Nucleus accumbens (tissue), 56 donors: ENCODE measurements around the gene ZNF280D.
A peak's percentile ranks its signal among the peaks of the same experiment; 100 is the strongest.

Source experiments
- DNase-seq, 56 donors: peaks; one replicate each; lab custom pipeline; 2025; lab: John Stamatoyannopoulos, UW

The ZNF280D gene

DNA sequence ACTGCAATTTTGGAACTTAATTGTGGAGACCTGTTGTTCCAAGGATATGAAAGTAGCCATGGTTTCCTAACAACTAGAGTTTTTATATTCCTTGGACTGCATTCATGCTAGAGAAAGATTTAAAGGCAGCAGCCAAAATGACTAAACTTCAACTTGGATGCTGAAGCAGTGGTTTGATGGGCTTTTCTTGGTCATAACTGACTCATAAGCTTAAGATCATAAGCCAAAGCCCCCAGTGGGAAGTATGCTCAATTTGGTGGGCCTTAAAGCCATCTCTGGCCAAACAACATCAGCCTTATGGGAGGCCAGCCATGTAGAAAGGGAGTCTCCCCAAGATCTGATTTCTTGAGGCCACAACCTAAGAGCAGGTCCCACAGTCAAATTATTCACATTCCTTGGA lies 80.2 kb downstream of the ZNF280D start:
- DNase-seq = no peak

DNA sequence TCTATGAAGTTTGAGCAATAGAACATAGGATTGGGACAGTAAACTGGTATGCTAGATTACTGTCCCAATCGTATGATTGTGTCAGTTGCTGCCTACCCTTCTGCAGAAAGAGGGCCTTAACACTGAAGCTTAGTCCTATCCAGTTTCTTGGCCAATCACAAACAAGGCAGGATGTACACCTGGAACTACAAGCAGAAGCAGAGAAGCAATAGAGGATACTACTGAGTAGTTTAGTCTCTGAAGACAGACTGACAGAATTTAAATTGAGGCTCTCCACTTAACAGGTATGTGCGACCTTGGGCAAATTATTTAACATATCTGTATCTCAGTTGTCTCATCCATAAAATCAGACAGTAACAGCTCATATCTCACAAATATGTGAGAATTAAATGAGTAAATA lies 85.0 kb downstream of the ZNF280D start:
- no peak for DNase-seq

DNA sequence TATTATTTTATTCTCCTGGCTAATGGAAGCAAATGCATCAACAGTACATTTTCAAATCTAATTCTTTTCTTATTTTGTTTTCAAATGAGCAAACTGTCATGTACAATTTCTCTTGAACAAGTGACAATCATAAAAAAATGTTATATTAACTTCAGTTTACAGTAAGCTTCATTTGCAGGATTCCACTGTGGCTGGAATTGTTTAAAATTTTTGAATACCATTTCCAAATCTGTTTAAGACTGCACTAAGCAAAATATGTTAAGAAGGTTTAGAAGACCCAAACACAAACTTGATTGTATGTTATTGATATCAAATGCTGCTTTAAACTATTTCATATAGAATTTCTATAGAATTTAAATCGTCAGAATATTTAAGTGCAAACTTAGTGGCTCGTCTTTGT lies 92.8 kb downstream of the ZNF280D start:
- no peak for DNase-seq

DNA sequence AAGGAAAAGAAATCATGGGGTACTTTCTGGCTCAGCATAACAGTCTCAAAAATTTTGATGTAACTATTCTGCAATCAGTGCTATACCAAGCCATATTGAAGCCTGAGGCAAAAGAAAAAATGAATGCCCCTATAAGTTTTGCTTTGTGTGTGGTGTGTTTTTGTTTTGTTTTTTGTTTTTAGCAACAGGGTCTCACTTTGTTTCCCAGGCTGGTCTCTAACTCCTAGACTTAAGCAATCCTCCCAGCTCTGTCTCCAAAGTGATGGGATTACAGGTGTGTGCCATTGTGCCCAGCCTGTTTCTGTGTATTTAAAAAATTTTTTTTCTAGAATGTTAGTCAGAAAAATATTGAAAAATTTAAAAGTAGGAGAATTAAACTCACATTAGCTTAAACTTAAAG lies 93.2 kb downstream of the ZNF280D start:
- no peak for DNase-seq

DNA sequence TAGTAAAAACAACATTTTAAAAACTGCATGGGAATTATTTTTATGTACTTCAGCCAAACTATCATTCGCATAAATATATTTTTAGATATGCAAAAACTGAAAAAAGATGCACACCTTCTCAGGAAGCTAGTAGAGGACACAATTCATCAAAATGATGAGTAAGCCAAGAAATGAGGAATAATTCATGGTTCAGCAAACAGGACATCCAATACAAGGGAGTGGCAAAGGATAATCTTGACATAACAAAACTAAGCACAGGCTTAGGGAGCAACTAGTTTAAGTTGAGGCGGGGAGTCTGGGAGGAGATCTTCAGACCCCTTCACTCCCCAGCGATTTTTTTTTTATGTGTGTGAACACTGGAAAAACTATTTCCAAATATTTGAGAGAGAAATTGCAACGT lies 93.7 kb downstream of the ZNF280D start:
- no peak for DNase-seq

DNA sequence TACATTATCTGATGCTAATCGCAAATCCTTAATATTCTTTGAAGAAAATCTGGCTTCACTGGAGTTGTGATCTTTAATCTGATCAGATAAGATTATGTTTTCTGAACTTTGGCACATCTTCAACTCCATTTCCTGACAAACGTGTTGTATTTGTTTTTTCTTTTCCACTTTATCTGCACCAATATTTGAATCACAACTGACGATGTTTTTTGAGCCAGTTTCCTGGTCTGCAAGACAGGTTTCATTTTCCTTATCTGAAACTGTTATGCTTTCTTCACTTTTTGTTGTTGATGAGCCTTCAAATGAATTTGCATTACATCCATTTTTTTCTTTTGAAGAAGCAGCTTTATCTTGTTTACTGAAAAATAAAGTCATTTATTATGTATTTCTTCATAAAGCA lies 101.5 kb downstream of the ZNF280D start:
- DNase-seq = no peak

DNA sequence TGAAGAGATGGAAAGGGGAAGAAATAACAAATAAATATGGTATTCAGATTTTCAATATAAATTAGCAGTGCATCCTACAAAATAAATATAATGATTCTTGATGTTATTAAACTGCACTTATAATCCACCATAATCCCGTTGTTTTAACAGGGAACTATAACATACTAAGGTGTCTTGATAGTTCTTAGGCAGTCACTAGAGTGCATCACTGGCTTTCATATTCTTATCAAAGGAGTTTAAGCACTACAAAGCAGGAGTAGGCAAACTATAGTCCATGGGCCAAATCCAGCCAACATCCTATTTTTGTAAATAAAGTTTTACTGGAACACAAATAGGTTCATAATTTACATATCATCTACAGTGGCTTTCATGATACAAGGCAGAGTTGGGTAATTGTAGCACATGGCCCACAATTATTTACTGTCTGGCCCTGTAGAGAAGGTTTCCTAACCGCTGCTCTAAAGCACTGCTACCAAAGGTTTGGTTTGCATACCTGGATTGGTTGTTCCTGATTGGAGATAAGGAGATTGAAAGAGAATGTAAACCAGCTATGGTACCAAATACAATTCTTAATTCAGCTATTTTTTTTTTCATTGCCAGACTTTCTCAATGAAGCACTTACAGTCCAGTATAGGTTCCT lies 104.3 kb downstream of the ZNF280D start:
- no peak for DNase-seq

DNA sequence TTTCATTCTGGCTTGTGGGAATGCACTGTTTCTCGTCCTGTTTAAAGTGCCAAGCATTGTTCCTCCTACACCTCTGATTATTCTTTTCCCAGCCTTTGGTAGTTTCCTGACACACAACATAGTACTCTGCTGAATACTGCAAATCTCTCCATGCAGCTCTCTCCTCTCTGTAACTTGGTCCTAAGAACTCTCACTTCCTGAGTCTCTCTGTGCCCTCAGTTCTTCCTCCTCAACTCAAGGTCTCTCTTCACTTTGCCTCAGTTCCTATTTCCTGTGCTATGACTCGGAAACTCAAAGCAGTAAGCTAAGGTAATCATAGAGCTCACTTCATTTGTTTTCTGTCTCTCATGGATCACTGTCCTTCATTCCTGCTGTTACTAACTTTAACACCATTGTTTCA lies 113.4 kb downstream of the ZNF280D start:
- no peak for DNase-seq

DNA sequence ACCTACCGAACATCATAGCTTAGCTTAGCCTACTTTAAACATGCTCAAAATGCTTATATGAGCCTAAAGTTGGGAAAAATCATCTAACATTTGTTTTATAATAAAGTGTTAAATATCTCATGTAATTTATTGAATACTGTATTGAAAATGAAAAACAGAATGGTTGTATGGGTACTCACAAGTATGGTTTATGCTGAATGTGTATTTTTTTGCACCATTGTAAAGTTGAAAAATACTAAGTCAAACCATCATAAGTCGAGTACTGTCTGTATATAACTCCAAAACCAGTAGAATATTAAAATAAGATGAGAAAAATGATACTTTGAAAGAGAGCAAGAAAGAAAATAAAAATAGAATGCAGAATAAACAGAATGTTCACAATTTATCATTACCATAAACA lies 115.7 kb downstream of the ZNF280D start:
- no peak for DNase-seq

DNA sequence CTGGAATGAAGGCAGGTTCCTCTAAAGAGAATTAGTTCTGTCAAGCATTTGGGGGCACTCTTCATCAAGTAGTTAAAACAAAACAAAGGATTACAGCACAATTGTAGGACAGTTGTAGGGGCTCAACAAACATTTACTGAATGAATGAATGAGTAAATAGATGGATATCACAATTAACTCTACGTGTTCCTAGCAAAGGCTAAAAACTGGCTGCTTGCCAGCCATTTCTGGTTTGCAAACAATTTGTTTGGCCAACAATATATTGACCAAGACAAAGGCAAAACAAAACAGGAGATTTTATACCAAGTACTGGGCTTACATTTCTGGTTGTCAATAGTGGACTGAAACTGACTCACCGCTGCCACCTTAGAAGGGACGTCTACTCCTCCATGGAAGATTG lies 116.8 kb downstream of the ZNF280D start:
- DNase-seq = no peak

DNA sequence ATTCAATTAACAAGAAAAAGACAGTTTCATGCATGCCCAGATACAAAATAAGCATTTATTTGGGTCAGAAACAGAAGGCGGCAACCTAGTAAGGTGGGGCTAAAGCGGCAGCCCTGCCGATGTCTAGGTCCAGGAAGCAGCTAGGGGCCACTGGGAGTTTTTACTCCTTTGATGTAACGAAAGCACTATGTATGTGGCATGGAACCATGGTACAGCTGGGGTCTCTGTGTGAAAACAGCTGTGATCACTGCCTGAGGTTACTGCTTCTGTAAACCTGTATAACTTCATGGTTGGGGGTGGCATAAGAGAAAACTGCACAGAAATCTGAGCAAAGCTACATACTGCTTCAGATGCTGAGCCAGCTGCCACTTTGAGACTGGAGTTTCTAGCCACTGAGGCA lies 119.5 kb downstream of the ZNF280D start:
- no peak for DNase-seq

DNA sequence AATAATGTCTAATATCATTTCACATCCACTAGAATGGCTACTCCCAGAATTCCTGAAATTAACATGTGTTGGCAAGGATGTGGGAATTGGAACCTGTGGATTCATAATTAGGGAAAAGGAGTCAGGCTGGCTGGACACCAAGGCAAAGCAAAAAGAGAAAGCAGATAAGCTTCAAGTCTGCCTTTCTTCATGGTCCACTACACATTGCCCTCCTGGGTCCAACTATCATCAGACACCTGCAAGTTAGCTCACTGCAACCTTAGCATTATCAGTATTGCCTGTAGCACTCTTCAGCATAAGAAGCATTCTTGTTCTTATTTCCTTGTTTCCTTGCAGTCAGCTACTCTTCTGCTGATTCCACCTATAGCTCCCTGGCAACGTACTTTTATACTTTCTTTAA lies 124.3 kb downstream of the ZNF280D start:
- DNase-seq = no peak

DNA sequence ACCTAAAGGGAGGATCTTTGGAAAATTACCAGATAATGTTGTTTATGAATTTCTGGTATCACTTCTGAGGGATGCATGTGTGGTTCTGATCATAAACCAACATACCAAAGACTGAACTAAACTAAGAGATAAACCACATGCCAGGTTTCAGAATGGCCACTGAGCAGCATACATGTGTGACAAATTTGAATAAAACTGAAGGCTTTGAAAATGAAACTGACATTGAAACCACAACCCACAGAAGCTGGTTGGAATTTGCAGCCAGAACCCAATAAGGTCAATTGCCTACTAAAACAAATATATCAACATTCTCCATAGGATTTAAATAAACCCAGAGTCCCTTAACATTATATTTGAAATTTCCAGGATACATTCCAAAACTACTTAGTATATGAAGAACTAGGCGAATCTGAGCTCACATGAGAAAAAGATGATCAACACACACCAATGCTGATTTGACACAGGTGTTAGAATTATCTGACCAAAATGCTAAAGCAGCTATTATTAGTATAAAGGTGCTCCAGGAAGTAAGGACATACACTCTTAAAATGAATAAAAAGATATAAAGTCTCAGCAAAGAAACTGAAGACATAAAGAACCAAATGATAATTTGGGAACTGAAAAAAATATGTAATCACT lies 125.0 kb downstream of the ZNF280D start:
- no peak for DNase-seq

DNA sequence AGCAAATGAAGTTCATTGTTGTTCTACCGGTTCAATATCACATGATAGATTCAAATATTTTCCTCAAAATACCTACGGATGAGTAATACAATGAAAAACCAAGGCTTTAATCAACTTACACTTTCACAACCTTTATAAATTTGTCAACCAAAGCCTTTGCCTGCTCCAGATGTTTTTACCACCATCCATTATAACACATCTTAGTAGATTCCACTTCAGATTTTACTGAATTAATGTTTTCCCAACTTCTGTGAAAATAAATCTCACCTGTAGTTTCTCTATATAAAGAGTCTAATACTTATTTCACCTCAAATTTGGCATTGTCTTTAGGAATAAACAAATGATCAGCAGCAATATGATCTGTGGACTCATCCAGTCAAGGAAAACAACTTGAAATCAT lies 131.1 kb downstream of the ZNF280D start:
- no peak for DNase-seq

DNA sequence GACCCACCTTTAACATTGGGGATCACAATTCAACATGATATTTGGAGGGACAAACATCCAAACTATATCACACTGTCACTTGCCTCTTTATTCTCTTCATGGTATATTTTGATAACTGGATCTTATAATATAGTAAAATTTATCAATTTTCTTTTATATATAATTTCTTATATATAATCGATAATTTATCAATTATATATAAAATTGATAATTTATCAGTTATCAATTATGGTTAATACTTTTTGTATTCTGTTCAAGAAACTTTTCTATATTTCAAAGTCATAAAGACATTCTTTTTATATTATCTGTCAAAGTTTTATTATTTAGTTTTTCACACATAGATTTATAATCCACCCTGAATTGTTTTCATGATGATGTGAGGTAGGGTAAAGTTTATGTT lies 132.9 kb downstream of the ZNF280D start:
- no peak for DNase-seq

DNA sequence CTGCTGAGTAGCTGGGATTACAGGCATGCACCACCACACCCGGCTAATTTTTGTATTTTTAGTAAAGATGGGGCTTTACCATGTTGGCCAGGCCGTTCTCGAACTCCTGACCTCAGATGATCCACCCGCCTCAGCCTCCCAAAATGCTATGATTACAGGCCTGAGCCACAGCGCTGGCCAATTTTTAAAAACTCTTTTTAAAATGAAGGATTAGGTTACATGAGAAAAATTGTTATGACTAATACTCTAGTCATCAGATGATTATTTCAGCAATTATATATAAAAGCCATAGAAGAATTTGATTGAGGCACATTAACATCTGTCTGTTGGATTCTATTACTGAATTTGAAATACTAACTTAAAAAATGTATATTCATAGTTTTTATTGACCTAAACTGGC lies 134.3 kb downstream of the ZNF280D start:
- DNase-seq = peak in 1 of 56 donors; percentile 0

DNA sequence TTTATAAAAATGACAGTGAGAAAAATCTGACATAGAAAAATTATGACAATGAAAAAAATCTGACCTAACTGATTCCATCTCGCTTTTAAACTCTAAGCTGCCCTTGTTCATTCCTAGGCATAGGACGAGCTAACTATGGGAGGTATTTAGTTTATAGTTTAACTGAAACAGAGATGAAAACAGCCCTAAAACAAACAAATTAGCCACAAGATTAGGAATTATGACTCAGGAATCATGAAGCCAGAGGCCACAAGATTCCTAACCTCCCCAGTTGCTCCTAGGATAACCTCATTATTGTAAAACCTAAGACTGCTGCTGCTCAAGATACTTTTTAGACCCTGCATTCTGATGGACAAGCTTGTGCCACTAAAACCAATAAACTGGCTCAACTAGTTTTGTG lies 145.6 kb downstream of the ZNF280D start:
- no peak for DNase-seq

DNA sequence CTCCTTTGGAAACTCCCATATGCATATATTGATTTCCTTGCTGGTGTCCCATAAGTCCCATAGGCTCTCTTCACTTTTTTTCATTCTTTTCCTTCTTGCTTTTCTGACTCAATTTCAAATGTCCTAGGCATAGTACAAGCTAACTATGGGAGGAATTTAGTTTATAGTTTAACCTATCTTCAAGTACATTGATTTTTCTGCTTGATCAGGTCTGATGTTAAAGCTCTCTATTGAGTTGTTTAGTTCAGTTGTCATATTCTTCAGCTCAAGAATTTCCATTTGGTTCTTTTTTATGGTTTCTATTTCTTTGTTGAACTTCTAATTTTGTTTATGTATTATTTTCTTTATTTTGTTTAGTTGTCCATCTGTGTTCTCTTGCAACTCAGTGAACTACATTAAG lies 147.1 kb downstream of the ZNF280D start:
- DNase-seq = no peak

DNA sequence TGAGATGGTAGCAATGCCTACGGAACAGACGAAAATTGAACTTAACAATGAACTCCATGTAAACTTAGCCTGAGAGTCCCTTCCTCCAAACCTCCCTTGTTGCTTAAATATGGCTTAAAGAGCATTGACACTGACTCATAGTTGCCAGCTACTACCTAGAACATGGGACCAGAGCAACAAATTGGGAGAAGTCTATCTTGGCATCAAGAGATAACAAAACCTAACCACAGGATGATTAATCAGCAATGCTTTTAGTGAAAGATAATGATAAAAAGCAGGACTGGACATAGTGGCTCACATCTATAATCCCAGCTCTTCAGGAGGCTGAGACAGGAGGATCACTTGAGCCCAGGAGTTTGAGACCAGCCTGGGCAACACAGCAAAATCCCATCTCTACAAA lies 150.5 kb downstream of the ZNF280D start:
- no peak for DNase-seq
